ENCODE data around the gene MMP24. TPM values are rescaled to one million over a fixed set of nuclear protein-coding genes. Genes with fewer than 3 reads are reported as not detected.

The MMP24 gene
- total and polyA plus RNA-seq, 2 experiments from 2014 or later, result 2.0 to 27.3 TPM

GRCh38 chr20:35226884-35227681 is 593 bp downstream of the MMP24 start (continued):
- peak; percentile 86 for TF ChIP-seq REST (IDR thresholded peaks at IDR 0.05; ENCODE audit: unreplicated experiment)

GRCh38 chr20:35232575-35232974 is 6.1 kb downstream of the MMP24 start:
- DNase-seq (ENCODE audit: low spot score) (no peak), ATAC-seq (no peak)
- Histone ChIP-seq H3K27ac (ENCODE audit: low read depth) (no peak overlapping the region), H3K36me3 (ENCODE audit: insufficient read depth) (no peaks in the 10 kb centered on the region), H3K4me3 (no peak overlapping the region), H3K4me2 (no peak overlapping the region), H3K9me2 (ENCODE audit: insufficient read depth) (no peaks in the 10 kb centered on the region), H3K79me2 (replicated peaks; ENCODE audit: insufficient read depth) (peaks cover 6% of the 10 kb centered on the region; the same call in 1 of the 2 replicates), H3K4me1 (ENCODE audit: insufficient read depth) (peaks cover 16% of the 10 kb centered on the region), H3F3A (replicated peaks; ENCODE audit: low read depth) (0 out of 2 replicates have a peak, but pooled peaks cover under 1% of the 10 kb centered on the region), H4K20me1 (replicated peaks; ENCODE audit: insufficient read depth) (peaks cover 3% of the 10 kb centered on the region), H3K27me3 (ENCODE audit: insufficient read depth) (peaks cover 3% of the 10 kb centered on the region; the same call in 1 of the 2 replicates), H2AFZ (no peak overlapping the region)
- Mint-ChIP-seq H3K27me3 (ENCODE audit: insufficient read depth, low read depth, poor library complexity) (peaks cover 10% of the 10 kb centered on the region), H3K27ac (no peak overlapping the region), H3K4me1 (no peaks in the 10 kb centered on the region; the same call in 2 of the 3 replicates), H3K9me3 (no peaks in the 10 kb centered on the region; the same call in 2 of the 3 replicates), H3K4me3 (no peak overlapping the region), H3K36me3 (ENCODE audit: low read depth) (no peaks in the 10 kb centered on the region)
- no peak for TF ChIP-seq ZNF114 (CRISPR knock-in tag; IDR thresholded peaks at IDR 0.05)
- TF ChIP-seq CREB1 (CRISPR knock-in tag; IDR thresholded peaks at IDR 0.05; ENCODE audit: low read depth), result no peak

GRCh38 chr20:35235881-35236280 is 9.4 kb downstream of the MMP24 start:
- no peak overlapping the region for H3K4me3 Mint-ChIP-seq
- no peak overlapping the region for H3K27ac Mint-ChIP-seq
- Histone ChIP-seq H3K4me1 (ENCODE audit: insufficient read depth) (peaks cover 8% of the 10 kb centered on the region), H3K79me2 (replicated peaks; ENCODE audit: insufficient read depth) (0 out of 2 replicates have a peak, but pooled peaks cover 6% of the 10 kb centered on the region), H3K4me3 (no peak overlapping the region), H3K27me3 (ENCODE audit: insufficient read depth) (no peaks in the 10 kb centered on the region), H3K36me3 (ENCODE audit: insufficient read depth) (no peaks in the 10 kb centered on the region), H2AFZ (no peak overlapping the region), H3K9me2 (ENCODE audit: insufficient read depth) (no peaks in the 10 kb centered on the region), H3K27ac (ENCODE audit: low read depth) (no peak overlapping the region), H3K4me2 (no peak overlapping the region), H4K20me1 (replicated peaks; ENCODE audit: insufficient read depth) (no peaks in the 10 kb centered on the region; the same call in 1 of the 2 replicates), H3F3A (replicated peaks; ENCODE audit: low read depth) (no peaks in the 10 kb centered on the region)
- no peaks in the 10 kb centered on the region for H3K36me3 Mint-ChIP-seq (ENCODE audit: low read depth)
- no peaks in the 10 kb centered on the region for H3K9me3 Mint-ChIP-seq
- TF ChIP-seq ZNF331 (CRISPR knock-in tag; IDR thresholded peaks at IDR 0.05; ENCODE audit: low read depth) (no peak), JUNB (IDR thresholded peaks at IDR 0.05; ENCODE audit: unreplicated experiment) (no peak), STAT1 (IDR thresholded peaks at IDR 0.05; ENCODE audit: unreplicated experiment) (no peak), NANOG (IDR thresholded peaks at IDR 0.05; ENCODE audit: borderline replicate concordance) (no peak), CTCF (conservative IDR thresholded peaks at IDR 0.05; ENCODE audit: low read depth in 2 of 2) (no peak), ZNF114 (CRISPR knock-in tag; IDR thresholded peaks at IDR 0.05) (no peak), EZH2 (IDR thresholded peaks at IDR 0.05; ENCODE audit: low read depth, unreplicated experiment) (no peak), CREB1 (CRISPR knock-in tag; IDR thresholded peaks at IDR 0.05; ENCODE audit: low read depth) (no peak), EZH2phosphoT487 (IDR thresholded peaks at IDR 0.05; ENCODE audit: unreplicated experiment) (no peak)
- ATAC-seq (no peak), DNase-seq (ENCODE audit: low spot score) (no peak)
- H3K4me1 Mint-ChIP-seq, result peaks cover 6% of the 10 kb centered on the region; the same call in 2 of the 3 replicates
- peaks cover 6% of the 10 kb centered on the region for H3K27me3 Mint-ChIP-seq (ENCODE audit: insufficient read depth, low read depth, poor library complexity)

Measured in GM23338 (cell line).